MCF 10A (cell line): ENCODE measurements around the gene SLC7A8. TPM values are rescaled to one million over a fixed set of nuclear protein-coding genes. Genes with fewer than 3 reads are reported as not detected.
A peak's percentile ranks its signal among the peaks of the same experiment; 100 is the strongest.

ENCODE experiments used
- BruUV-seq: library from RNA; stranded (reverse); fragments of 400-500 nt; replicated peaks from 2 replicates; lab custom pipeline; 2021; lab: Mats Ljungman, UMichigan
- CTCF ChIA-PET: fragments of 300-600 bp; sonication (Branson Sonifier 250); formaldehyde crosslinking; extraction: SDS; loops from one replicate; lab custom pipeline; 2021; ENCODE audit warnings: antibody characterized with exemption, inconsistent platforms; lab: Yijun Ruan, JAX
- POLR2A ChIA-PET: fragments of 300-600, 350-650 bp; sonication (Branson Sonifier 250); formaldehyde crosslinking; extraction: SDS; loops from one replicate; lab custom pipeline; 2020; ENCODE audit warnings: antibody characterized with exemption, inconsistent platforms; lab: Yijun Ruan, JAX
- DNase-seq: peaks from one replicate; pipeline ENCODE4 v3.0.0-alpha.2; 2018; ENCODE audit not compliant: unreplicated experiment
- H3K27ac Mint-ChIP-seq: one replicate; pipeline ENCODE4 v1.8.0; 2022; ENCODE audit warnings: mild to moderate bottlenecking, low read depth, mixed read lengths; ENCODE audit not compliant: unreplicated experiment
- H3K27me3 Mint-ChIP-seq: one replicate; pipeline ENCODE4 v1.8.0; 2022; ENCODE audit warnings: mixed read lengths; ENCODE audit not compliant: insufficient read depth, unreplicated experiment
- H3K36me3 Mint-ChIP-seq: one replicate; pipeline ENCODE4 v1.8.0; 2022; ENCODE audit warnings: mild to moderate bottlenecking, moderate library complexity, mixed read lengths; ENCODE audit not compliant: insufficient read depth, unreplicated experiment
- H3K4me1 Mint-ChIP-seq: one replicate; pipeline ENCODE4 v1.8.0; 2022; ENCODE audit warnings: mixed read lengths; ENCODE audit not compliant: insufficient read depth, unreplicated experiment
- H3K4me3 Mint-ChIP-seq: one replicate; pipeline ENCODE4 v1.8.0; 2022; ENCODE audit warnings: mild to moderate bottlenecking, moderate library complexity, mixed read lengths; ENCODE audit not compliant: unreplicated experiment
- H3K9me3 Mint-ChIP-seq: one replicate; pipeline ENCODE4 v1.8.0; 2022; ENCODE audit warnings: mixed read lengths; ENCODE audit not compliant: unreplicated experiment
- intact Hi-C: fragments of 100-400 bp; cut with micrococcal nuclease; formaldehyde crosslinking; loops from 2 replicates; pipeline ENCODE4 v1.14.1; 2022
- total RNA-seq: library from RNA; stranded (reverse); gene quantifications from 2 replicates; pipeline ENCODE4 v1.2.3, GENCODE V29; 2022
- TF ChIP-seq, protein P1 (sequence below): fragments of 200-600 bp; IDR thresholded peaks from one replicate; pipeline ENCODE4 v1.8.0; 2022; ENCODE audit warnings: antibody characterized with exemption, mild to moderate bottlenecking; ENCODE audit not compliant: unreplicated experiment

The SLC7A8 gene
- total RNA-seq, 1 experiment from 2014 or later: 2.4 TPM

DNA sequence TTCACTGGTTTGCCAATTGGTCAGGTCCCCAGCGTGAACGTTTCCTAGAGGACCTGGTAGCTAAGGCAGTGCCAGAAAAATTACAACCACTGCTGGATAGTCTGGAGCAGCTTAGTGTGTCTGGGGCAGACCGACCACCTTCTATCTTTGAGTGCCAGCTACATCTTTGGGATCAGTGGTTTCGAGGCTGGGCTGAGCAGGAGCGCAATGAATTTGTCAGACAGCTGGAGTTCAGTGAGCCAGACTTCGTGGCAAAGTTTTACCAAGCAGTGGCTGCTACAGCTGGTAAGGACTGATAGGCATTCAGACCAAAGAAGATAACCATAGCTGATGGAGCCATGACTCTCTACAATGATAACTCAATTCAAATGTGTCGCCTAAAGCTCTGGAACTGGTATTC lies 85.7 kb downstream of the SLC7A8 start:
- no peak overlapping the region for H3K4me3 Mint-ChIP-seq
- BruUV-seq: no TSS peak
- intact Hi-C loops: no loop called here
- H3K27me3 Mint-ChIP-seq: no peaks in the 10 kb centered on the region
- peaks cover 35% of the 10 kb centered on the region for H3K36me3 Mint-ChIP-seq
- no peaks in the 10 kb centered on the region for H3K9me3 Mint-ChIP-seq
- H3K4me1 Mint-ChIP-seq: peaks cover 21% of the 10 kb centered on the region
- DNase-seq: no peak
- TF ChIP-seq, protein P1, sequence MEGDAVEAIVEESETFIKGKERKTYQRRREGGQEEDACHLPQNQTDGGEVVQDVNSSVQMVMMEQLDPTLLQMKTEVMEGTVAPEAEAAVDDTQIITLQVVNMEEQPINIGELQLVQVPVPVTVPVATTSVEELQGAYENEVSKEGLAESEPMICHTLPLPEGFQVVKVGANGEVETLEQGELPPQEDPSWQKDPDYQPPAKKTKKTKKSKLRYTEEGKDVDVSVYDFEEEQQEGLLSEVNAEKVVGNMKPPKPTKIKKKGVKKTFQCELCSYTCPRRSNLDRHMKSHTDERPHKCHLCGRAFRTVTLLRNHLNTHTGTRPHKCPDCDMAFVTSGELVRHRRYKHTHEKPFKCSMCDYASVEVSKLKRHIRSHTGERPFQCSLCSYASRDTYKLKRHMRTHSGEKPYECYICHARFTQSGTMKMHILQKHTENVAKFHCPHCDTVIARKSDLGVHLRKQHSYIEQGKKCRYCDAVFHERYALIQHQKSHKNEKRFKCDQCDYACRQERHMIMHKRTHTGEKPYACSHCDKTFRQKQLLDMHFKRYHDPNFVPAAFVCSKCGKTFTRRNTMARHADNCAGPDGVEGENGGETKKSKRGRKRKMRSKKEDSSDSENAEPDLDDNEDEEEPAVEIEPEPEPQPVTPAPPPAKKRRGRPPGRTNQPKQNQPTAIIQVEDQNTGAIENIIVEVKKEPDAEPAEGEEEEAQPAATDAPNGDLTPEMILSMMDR: no peak
- ChIA-PET CTCF (interaction anchor here (0.6 to 1.5 kb wide), 6 partner anchors 20 to 196 kb away, joined by 3 to 8 read pairs (median 4); no protein-coding TSS in a partner anchor), POLR2A (interaction anchor here (0.8 to 1.2 kb wide), 2 partner anchors 29 to 112 kb away, joined by 3 to 4 read pairs; no protein-coding TSS in a partner anchor)
- H3K27ac Mint-ChIP-seq: no peak overlapping the region

DNA sequence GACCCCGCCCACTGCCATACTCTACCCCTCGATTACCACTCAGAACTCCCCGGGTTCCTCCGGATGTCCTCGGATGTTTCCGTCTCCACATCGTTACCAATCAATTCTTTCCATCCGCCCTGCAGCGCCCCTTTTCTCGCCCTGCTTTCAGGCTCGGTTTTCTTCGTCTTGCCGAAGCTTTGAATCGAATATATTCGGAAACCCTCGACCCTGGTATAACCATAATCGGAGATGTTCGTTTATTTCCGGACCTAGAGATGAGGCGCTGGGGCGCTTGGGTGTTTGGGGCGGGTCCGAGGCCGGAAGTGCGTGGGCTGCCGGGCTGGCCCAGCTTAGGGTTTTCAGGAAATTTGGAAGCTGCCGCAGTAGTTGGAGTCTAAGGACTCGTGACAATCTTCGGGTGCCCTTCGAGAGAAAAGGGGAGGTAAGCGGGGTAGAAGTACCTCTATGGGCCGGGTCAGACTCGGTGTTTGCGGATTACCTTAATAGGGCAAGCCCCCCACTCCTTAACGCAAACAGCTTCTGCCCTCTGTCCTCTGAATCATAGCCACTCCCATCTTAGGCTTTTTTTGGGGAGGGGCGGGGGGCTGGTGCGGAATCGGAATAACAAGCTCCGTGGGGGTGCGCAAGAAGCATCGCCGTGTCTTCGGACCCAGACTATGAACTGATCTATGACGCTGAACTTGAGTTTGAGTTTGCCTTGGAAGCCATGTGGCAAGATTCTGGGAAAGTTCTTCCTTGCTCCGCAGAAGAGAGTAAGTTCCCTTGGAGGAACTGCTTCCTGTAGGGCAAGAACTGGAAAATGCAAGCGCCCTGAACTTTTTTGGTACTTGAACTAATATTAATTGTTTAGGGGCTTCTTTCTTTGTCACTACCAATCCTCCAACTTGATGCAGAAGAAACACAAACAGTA lies 88.0 kb downstream of the SLC7A8 start, which contains the start of gene C14orf119:
TSS of gene C14orf119 (plus strand) at position 310 of the 913 bp plus-strand sequence. CDS start 2,154 bp downstream, outside the sequence.
- Mint-ChIP-seq H3K27ac (no peak within 1 kb of the TSS), H3K27me3 (no peaks in the 10 kb centered on the region), H3K4me1 (peaks cover 25% of the 10 kb centered on the region), H3K36me3 (peaks cover 57% of the 10 kb centered on the region), H3K9me3 (no peaks in the 10 kb centered on the region), H3K4me3 (no peak within 1 kb of the TSS)
- intact Hi-C loops: loop anchor here (2.0 kb wide), 2 partner anchors 17 to 59 kb away; no protein-coding TSS in a partner anchor
- ChIA-PET POLR2A (interaction anchor here (0.6 to 3.8 kb wide), 66 partner anchors 8 to 1639 kb away, joined by 3 to 74 read pairs (median 5); partner anchors contain the start of genes AJUBA, CHD8, DAD1 and DCAF11), CTCF (interaction anchor here (0.6 to 3.7 kb wide), 17 partner anchors 14 to 468 kb away, joined by 3 to 54 read pairs (median 6); partner anchors contain the start of gene CDH24)
- peak; percentile 100 for DNase-seq
- BruUV-seq: TSS peak; percentile 75
- TF ChIP-seq, protein P1: no peak

DNA sequence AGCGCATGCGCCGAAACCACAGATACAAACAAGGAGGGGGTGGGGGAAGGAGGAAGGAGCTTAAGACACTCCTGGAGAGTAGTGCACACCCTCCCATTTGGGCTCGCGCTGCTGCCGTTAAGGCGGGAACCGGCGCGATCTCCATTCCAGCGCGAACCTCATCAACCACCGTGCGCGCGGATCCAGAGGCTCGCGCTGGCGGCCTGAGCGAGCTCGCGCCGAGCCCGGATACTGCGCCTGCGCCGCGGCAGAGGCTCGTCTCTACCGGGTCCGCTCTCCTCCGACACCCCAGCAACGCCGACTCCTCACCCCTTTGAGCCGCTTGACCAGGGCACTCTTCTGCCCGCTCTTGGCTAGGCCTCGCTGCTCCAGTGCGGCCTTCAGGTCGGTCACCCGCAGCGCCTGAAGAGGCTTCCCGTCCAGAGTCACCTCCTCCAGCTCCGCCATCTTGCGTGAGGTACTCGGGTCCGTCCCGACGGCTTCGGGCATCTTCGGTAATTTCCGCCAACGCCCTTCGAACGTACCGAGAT lies 88.7 kb downstream of the SLC7A8 start, which contains the start of gene ACIN1:
TSS of gene ACIN1 (minus strand) at position 471 of the 530 bp plus-strand sequence. CDS start at position 447, 24 bp downstream.
- Mint-ChIP-seq H3K9me3 (no peaks in the 10 kb centered on the region), H3K4me1 (peaks cover 21% of the 10 kb centered on the region), H3K4me3 (no peak within 1 kb of the TSS), H3K36me3 (peaks cover 60% of the 10 kb centered on the region), H3K27me3 (no peaks in the 10 kb centered on the region), H3K27ac (no peak within 1 kb of the TSS)
- TF ChIP-seq, protein P1: no peak
- ChIA-PET CTCF (interaction anchor here (0.6 to 3.7 kb wide), 16 partner anchors 15 to 939 kb away, joined by 3 to 54 read pairs (median 6); partner anchors contain the start of gene CDH24), POLR2A (interaction anchor here (0.5 to 3.8 kb wide), 62 partner anchors 8 to 1639 kb away, joined by 3 to 74 read pairs (median 5); partner anchors contain the start of genes AJUBA, CHD8, DAD1 and DCAF11)
- intact Hi-C loops: loop anchor here (2.0 kb wide), 2 partner anchors 16 to 60 kb away; no protein-coding TSS in a partner anchor
- peak; percentile 79 for DNase-seq
- BruUV-seq: TSS peak; percentile 51
